Measurements from ENCODE around the gene ELL. TPM values are rescaled to one million over a fixed set of nuclear protein-coding genes. Genes with fewer than 3 reads are reported as not detected.
A peak's percentile ranks its signal among the peaks of the same experiment; 100 is the strongest.

ELL gene
- total and polyA plus RNA-seq, 2 donors from 2014 or later, result 5.7 to 25.2 TPM

- Histone ChIP-seq H3K4me1 (ENCODE audit: control insufficient read depth in 2 of 3, insufficient read depth in 2 of 3, low read depth in 1 of 3, low read length in 3 of 3) (peaks cover 0 to 77% (median 68%) of the 10 kb centered on the region in 3 donors), H3K9ac (ENCODE audit: low read length in 3 of 3) (no peak overlapping the region), H3K36me3 (ENCODE audit: control insufficient read depth in 2 of 3, insufficient read depth in 3 of 3, low read length in 3 of 3) (no peaks in the 10 kb centered on the region), H3K9me3 (ENCODE audit: control insufficient read depth in 2 of 3, insufficient read depth in 1 of 3, low read length in 3 of 3) (no peaks in the 10 kb centered on the region), H3K27me3 (ENCODE audit: control insufficient read depth, insufficient read depth, low read length) (no peaks in the 10 kb centered on the region), H3K27ac (ENCODE audit: low read depth in 2 of 2, low read length in 2 of 2) (peak overlapping the region in 1 of 2 donors; percentile 47), H3K4me3 (ENCODE audit: low read length in 3 of 3) (no peak overlapping the region)
- intact Hi-C loops (cut with DNase I), result no loop called here
- FAIRE-seq, result no peak
- TF ChIP-seq CTCF (IDR thresholded peaks at IDR 0.05; ENCODE audit: borderline replicate concordance, extremely low read depth, insufficient read depth), result no peak
- DNase-seq, result no peak
Observed at GRCh38 chr19:18491995-18492953, 29.6 kb downstream of the ELL start.

GRCh38 chr19:18490728-18491127 is 31.1 kb downstream of the ELL start:
- DNase-seq, result no peak
- FAIRE-seq, result no peak
- no peaks in the 10 kb centered on the region for H3K9me3 ChIP-seq (ENCODE audit: control insufficient read depth in 2 of 3, insufficient read depth in 1 of 3, low read length in 3 of 3)
- no peak overlapping the region for H3K27ac ChIP-seq (ENCODE audit: low read depth in 2 of 2, low read length in 2 of 2)
- H3K4me1 ChIP-seq (ENCODE audit: control insufficient read depth in 2 of 3, insufficient read depth in 2 of 3, low read depth in 1 of 3, low read length in 3 of 3), result peaks cover 0 to 75% (median 68%) of the 10 kb centered on the region in 3 donors
- H3K4me3 ChIP-seq (ENCODE audit: low read length in 3 of 3), result no peak overlapping the region
- no peaks in the 10 kb centered on the region for H3K27me3 ChIP-seq (ENCODE audit: control insufficient read depth, insufficient read depth, low read length)
- intact Hi-C loops (cut with DNase I), result no loop called here
- H3K9ac ChIP-seq (ENCODE audit: low read length in 3 of 3), result no peak overlapping the region
- TF ChIP-seq CTCF (IDR thresholded peaks at IDR 0.05; ENCODE audit: borderline replicate concordance, extremely low read depth, insufficient read depth), result no peak
- no peaks in the 10 kb centered on the region for H3K36me3 ChIP-seq (ENCODE audit: control insufficient read depth in 2 of 3, insufficient read depth in 3 of 3, low read length in 3 of 3)

- intact Hi-C loops (cut with DNase I), result no loop called here
- H3K4me1 ChIP-seq (ENCODE audit: control insufficient read depth in 2 of 3, insufficient read depth in 2 of 3, low read depth in 1 of 3, low read length in 3 of 3), result peaks cover 0 to 74% (median 69%) of the 10 kb centered on the region in 3 donors
Observed at GRCh38 chr19:18489627-18490184, 32.2 kb downstream of the ELL start.

More at GRCh38 chr19:18489627-18490184, 32.2 kb downstream of the ELL start:
- Histone ChIP-seq H3K4me3 (ENCODE audit: low read length in 3 of 3) (no peak overlapping the region), H3K9me3 (ENCODE audit: control insufficient read depth in 2 of 3, insufficient read depth in 1 of 3, low read length in 3 of 3) (no peaks in the 10 kb centered on the region), H3K36me3 (ENCODE audit: control insufficient read depth in 2 of 3, insufficient read depth in 3 of 3, low read length in 3 of 3) (no peaks in the 10 kb centered on the region), H3K27me3 (ENCODE audit: control insufficient read depth, insufficient read depth, low read length) (no peaks in the 10 kb centered on the region), H3K9ac (ENCODE audit: low read length in 3 of 3) (peak overlapping the region in 1 of 3 donors; percentile 53), H3K27ac (ENCODE audit: low read depth in 2 of 2, low read length in 2 of 2) (peak overlapping the region; percentile 77 to 89)
- FAIRE-seq (no peak), DNase-seq (no peak)
- no peak for TF ChIP-seq CTCF (IDR thresholded peaks at IDR 0.05; ENCODE audit: borderline replicate concordance, extremely low read depth, insufficient read depth)

Data from kidney (tissue), 14 donors.